ENCODE data around the gene GRID1. TPM values are rescaled to one million over a fixed set of nuclear protein-coding genes. Genes with fewer than 3 reads are reported as not detected.

The GRID1 gene
- total RNA-seq, 1 donor from 2014 or later: 1.4 TPM

DNA sequence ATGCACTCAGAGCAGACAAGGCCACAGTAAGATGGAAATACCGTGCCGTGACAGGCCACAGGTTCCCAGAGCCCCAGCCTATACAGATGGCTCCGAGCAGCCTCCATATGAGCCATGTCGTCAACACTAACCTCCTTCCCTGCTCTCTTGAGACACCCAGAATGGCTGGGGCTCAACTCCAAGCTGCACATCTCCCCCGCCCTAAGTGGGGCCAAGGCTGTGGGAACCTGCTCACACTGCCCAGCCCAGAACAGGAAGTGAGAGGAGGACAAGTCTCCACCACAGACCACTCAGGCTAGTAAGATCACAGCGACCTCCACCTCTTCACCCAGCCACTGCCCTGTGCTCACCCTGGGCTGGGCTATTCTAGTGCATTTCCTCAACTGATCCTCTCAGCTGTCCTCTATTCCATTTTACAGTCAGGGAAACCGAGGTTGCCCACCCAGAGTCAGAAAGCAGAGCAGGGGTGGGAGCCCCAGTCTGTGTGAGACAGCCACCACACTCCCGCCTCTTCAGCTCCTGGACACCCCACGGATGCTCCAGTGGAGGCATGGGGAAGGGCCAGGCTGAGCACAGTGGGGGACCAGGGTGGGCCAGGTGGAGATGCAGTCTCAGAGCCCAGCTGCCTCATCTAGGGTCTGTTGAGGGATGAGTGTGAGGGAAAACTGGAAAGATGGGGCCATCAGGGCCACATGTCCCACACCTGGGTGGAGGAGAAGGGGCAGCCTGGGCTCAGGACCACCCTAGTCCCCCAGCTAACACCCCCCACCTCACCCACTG is 11.6 kb downstream of the GRID1 start:
- Histone ChIP-seq H3K36me3 (no peaks in the 10 kb centered on the region), H3K4me1 (no peaks in the 10 kb centered on the region), H3K27me3 (no peaks in the 10 kb centered on the region), H3K27ac (no peak overlapping the region), H3K9me3 (no peaks in the 10 kb centered on the region), H3K4me3 (no peak overlapping the region)
- TF ChIP-seq, protein P1, sequence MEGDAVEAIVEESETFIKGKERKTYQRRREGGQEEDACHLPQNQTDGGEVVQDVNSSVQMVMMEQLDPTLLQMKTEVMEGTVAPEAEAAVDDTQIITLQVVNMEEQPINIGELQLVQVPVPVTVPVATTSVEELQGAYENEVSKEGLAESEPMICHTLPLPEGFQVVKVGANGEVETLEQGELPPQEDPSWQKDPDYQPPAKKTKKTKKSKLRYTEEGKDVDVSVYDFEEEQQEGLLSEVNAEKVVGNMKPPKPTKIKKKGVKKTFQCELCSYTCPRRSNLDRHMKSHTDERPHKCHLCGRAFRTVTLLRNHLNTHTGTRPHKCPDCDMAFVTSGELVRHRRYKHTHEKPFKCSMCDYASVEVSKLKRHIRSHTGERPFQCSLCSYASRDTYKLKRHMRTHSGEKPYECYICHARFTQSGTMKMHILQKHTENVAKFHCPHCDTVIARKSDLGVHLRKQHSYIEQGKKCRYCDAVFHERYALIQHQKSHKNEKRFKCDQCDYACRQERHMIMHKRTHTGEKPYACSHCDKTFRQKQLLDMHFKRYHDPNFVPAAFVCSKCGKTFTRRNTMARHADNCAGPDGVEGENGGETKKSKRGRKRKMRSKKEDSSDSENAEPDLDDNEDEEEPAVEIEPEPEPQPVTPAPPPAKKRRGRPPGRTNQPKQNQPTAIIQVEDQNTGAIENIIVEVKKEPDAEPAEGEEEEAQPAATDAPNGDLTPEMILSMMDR (IDR thresholded peaks at IDR 0.05): no peak
- DNase-seq (ENCODE audit: low spot score in 2 of 2): no peak
- intact Hi-C loops (cut with DNase I): no loop called here

DNA sequence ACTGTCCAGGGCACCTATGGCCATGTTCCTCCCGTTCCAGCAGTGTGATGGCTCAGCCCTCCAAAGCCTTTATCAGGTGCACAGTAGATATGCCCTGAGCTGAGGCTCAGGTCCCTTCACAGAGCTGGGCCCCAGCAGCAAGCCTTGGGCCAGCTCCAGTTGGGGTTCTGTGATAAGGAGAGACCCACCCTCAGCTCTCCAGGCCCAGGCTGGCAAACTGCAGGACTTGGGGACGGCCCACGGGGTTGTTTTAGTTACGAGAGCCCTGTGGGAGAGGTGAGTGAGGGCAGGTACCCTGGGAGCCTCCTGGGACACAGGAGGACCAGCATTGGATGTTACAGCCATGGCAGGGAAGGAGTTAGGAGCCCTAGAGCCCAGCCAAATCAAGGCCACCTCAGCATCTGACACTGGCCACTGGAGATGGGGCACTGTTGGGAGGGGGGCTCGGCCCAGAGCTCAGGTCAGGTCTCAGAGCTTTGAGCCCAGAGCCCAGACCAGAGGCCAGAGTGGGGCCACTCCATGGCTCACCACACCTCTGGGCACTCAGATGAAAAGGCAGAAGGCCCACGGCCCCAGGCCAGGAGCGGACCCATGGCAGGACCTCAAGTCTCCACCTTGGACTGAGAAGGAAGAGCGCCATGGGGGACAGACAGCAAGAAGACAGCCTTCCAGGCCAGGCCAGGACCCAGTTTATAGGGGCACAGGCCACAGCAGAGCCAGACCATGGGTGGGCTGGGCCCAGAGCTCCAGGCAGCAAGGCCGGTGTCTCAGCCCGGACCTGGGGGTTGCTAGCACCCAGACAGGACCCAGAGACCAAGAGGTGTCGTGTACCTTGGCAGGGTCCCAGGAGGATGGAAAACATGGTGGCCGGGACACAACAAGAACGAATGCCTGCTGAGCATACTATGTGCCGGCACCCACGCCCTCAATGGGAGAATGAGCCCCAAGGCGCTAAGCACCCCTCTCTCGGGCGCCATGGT is 12.8 kb downstream of the GRID1 start:
- Histone ChIP-seq H3K9me3 (no peaks in the 10 kb centered on the region), H3K4me1 (no peaks in the 10 kb centered on the region), H3K27ac (no peak overlapping the region), H3K36me3 (no peaks in the 10 kb centered on the region), H3K4me3 (no peak overlapping the region), H3K27me3 (no peaks in the 10 kb centered on the region)
- intact Hi-C loops (cut with DNase I): no loop called here
- TF ChIP-seq, protein P1 (IDR thresholded peaks at IDR 0.05): no peak
- DNase-seq (ENCODE audit: low spot score in 2 of 2): no peak

DNA sequence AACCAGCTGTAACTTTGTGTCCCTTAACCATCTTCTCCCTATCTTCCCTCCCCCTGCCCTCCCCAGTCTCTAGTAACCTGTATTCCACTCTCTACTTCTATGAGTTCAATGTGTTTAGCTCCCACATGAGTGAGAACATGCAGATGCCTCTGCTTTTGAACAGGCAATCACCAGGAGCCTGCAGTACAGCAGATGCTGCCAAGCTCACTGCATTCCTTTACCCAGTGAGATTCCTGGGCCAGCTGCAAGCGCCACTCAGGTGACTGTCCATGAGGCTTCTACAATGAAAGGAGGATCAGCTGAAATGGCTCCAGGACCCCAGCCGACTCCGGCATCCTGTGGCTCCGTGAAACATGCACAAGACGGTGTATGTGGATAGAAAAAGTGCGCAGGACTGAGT is 15.7 kb downstream of the GRID1 start:
- DNase-seq (ENCODE audit: low spot score in 2 of 2): no peak
- Histone ChIP-seq H3K4me3 (no peak overlapping the region), H3K36me3 (no peaks in the 10 kb centered on the region), H3K27me3 (no peaks in the 10 kb centered on the region), H3K27ac (no peak overlapping the region), H3K9me3 (no peaks in the 10 kb centered on the region), H3K4me1 (no peaks in the 10 kb centered on the region)
- TF ChIP-seq, protein P1 (IDR thresholded peaks at IDR 0.05): no peak
- intact Hi-C loops (cut with DNase I): no loop called here

DNA sequence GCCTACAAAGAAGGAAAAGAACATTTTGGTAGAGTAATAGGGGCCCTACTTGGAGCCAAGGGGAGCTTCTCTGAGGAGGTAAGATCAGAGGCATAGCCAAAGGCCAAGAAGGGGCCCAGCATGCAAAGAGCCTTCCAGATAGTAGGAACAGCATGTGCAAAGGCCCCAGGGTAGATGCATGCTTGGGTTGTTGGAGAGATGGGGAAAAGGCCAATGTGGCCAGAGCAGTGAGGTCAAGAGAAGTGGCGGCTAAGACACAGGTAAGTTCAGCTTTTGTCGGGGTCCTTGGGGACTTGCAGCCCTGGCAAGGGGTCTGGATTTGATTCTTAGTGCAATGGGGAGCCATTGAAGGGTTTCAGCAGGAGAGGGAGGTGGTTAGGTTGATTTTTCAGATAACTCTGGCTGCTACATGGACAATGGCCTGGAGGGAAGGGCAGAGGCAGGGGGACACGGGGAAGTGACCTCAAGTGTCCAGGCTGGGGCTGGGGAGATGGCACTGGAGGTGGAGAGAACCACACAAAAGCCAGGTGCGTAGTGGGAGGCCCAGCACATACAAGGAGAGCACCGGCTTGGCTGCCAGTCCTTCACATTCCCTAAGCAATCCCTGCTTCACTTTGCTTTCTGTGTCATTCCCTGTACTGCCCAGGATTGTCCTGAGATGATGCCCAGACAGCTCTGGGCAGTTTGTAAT is 16.5 kb downstream of the GRID1 start:
- Histone ChIP-seq H3K27me3 (no peaks in the 10 kb centered on the region), H3K36me3 (no peaks in the 10 kb centered on the region), H3K27ac (no peak overlapping the region), H3K4me3 (no peak overlapping the region), H3K4me1 (no peaks in the 10 kb centered on the region), H3K9me3 (no peaks in the 10 kb centered on the region)
- TF ChIP-seq, protein P1 (IDR thresholded peaks at IDR 0.05): no peak
- intact Hi-C loops (cut with DNase I): no loop called here
- DNase-seq (ENCODE audit: low spot score in 2 of 2): no peak

DNA sequence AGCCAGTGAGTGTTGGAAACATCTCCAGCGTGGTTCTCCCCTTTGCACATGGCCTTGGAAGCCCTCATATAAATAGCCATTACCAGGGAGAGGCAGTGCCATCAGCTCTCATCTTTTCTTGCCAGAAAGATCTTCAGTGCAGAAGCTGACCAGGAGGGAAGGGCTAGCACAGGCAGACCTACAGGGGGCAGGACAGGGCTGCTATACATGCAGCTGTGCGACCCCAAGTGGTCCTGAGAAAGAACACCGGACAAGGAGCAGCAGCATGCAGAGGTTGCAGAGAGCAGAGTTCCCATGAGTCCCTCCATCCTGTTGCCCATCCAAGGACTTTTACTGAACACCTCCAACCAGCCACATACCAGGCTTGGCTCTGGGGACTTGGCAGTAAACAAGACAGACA is 17.1 kb downstream of the GRID1 start:
- H3K9me3 ChIP-seq: no peaks in the 10 kb centered on the region
- no peak overlapping the region for H3K4me3 ChIP-seq
- H3K4me1 ChIP-seq: no peaks in the 10 kb centered on the region
- no peak overlapping the region for H3K27ac ChIP-seq
- TF ChIP-seq, protein P1 (IDR thresholded peaks at IDR 0.05): no peak
- no peak for DNase-seq (ENCODE audit: low spot score in 2 of 2)
- no peaks in the 10 kb centered on the region for H3K36me3 ChIP-seq
- intact Hi-C loops (cut with DNase I): no loop called here
- H3K27me3 ChIP-seq: no peaks in the 10 kb centered on the region
